HUES6 (cell line): ENCODE measurements around the gene LAPTM5.
"Not testable (repeated sequence)": the region's sequence is repeated elsewhere in the genome, so short reads cannot be mapped to it uniquely, and the experiment has no call there.

ENCODE experiments used
- H3K27ac ChIP-seq: 2 replicates; pipeline ENCODE4 v1.7.0; 2013; ENCODE audit warnings: low read depth, mild to moderate bottlenecking, low read length, inconsistent platforms
- H3K27me3 ChIP-seq: 2 replicates; pipeline ENCODE4 v1.6.1; 2013; ENCODE audit warnings: low read length; ENCODE audit not compliant: control insufficient read depth, insufficient read depth
- H3K36me3 ChIP-seq: 2 replicates; pipeline ENCODE4 v1.6.1; 2013; ENCODE audit warnings: low read length; ENCODE audit not compliant: control insufficient read depth, insufficient read depth
- H3K4me1 ChIP-seq: 2 replicates; pipeline ENCODE4 v1.6.1; 2013; ENCODE audit warnings: low read length; ENCODE audit not compliant: control insufficient read depth, insufficient read depth
- H3K4me3 ChIP-seq: 2 replicates; pipeline ENCODE4 v1.5.1; 2013; ENCODE audit warnings: low read depth, low read length
- H3K9ac ChIP-seq: one replicate; pipeline ENCODE4 v1.6.1; 2013; ENCODE audit warnings: mild to moderate bottlenecking, low read length
- H3K9me3 ChIP-seq: 2 replicates; pipeline ENCODE4 v1.6.1; 2013; ENCODE audit warnings: low read depth, low read length; ENCODE audit not compliant: control insufficient read depth, insufficient read depth

The LAPTM5 gene

DNA sequence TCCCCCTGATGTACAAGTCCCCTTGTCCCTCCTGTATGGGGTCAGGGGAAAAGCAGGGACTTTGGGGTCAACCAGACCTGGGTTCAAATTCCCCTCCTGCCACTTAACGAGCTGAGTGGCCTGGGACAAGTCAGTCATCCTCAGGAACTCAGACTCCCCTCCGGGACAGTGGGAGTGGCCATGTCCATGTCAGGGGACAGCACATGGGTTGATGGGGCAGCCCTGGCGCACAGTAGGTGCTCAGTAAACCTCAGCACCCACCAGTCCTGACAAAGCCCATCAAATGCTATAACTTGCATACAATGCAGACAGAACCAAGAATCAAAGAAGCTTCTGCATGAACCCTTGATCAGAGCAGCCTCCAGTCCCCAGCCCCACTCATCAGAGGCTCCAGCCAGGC, 64.2 kb downstream of the LAPTM5 start:
- H3K27ac ChIP-seq = no peak overlapping the region
- H3K9ac ChIP-seq = no peak overlapping the region
- no peak overlapping the region for H3K4me3 ChIP-seq
- no peaks in the 10 kb centered on the region for H3K9me3 ChIP-seq
- peaks cover 23% of the 10 kb centered on the region for H3K4me1 ChIP-seq
- H3K27me3 ChIP-seq = no peaks in the 10 kb centered on the region
- H3K36me3 ChIP-seq = no peaks in the 10 kb centered on the region

DNA sequence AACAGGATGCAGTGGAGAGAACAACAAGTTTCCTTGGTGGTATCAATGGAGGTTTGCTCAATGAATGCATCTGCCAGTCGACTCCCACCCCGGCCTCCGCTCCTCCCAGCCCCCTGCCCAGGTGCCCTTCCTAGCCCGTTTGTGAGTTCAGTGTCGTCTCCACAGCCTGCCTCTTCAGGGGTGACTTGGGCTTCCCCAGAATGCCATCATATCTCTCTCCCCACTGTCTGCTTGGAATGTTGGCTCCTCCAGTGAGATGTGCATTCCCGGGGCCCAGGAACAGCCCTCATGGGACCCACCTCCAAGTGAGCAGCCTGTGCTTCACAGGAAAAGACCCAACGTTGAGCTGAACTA, 64.6 kb downstream of the LAPTM5 start:
- Histone ChIP-seq H3K9me3 (no peaks in the 10 kb centered on the region), H3K36me3 (no peaks in the 10 kb centered on the region), H3K4me3 (no peak overlapping the region), H3K4me1 (peaks cover 19% of the 10 kb centered on the region), H3K27me3 (no peaks in the 10 kb centered on the region), H3K9ac (no peak overlapping the region), H3K27ac (no peak overlapping the region)

DNA sequence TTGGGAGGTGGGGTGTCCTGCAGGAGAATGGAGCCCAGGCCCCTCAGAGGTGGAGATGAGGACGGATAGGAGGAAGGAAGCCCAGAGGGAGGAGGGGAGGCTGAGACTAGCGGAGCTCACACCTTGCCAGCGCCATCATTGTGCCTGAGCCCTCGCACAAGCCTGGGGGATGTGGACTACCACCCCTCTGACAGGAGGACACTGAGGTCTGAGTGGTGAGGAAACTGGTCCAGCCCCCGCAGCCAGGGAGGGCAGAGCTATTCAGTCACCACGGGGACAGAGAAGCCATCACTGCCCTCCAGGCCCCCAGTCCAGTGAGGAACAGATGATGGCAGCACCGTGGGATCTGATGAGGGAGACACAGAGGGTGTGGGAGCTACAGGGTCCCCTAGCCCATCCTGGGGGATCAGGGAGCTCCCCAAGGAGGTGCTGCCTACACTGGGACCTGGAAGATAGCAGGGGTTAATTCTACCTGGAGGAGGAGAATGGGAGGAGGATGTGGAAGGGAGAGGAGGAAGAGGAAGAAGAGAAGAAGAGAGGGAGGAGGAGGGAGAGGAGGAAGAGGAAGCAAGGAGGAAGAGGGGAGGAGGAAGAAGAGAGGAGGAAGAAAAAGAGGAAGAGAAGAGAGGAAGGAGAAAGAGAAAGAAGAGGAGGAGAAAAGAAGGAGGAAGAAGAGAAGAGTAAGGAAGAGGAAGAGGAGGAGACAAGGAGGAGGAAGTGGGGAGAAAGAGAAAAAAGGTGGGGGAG, 65.2 kb downstream of the LAPTM5 start:
- Histone ChIP-seq H3K9ac (no peak overlapping the region), H3K4me1 (peaks cover 13% of the 10 kb centered on the region), H3K27me3 (no peaks in the 10 kb centered on the region; the same call in 1 of the 2 replicates), H3K36me3 (no peaks in the 10 kb centered on the region), H3K4me3 (no peak overlapping the region), H3K27ac (no peak overlapping the region), H3K9me3 (no peaks in the 10 kb centered on the region)

DNA sequence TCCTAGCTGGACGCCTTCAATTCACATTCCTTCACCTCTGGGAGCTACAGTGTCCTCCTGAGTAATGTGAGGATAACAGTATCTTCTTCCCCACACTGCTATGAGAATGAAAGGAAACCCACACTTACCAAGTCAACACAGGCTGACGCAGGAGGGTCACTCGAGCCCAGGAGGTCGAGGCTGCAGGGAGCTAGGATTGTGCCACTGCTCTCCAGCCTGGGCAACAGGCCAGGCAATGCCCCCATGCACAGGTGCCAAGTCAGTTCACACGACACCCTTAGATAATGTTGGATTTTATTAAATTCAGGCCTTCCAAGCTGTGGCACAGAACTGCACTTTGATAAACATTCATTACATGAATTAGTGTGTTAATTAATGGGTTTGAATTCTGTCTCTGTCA, 66.1 kb downstream of the LAPTM5 start:
- H3K36me3 ChIP-seq = no peaks in the 10 kb centered on the region
- no peaks in the 10 kb centered on the region; the same call in 1 of the 2 replicates for H3K27me3 ChIP-seq
- H3K27ac ChIP-seq = no peak overlapping the region
- peaks cover 13% of the 10 kb centered on the region for H3K4me1 ChIP-seq
- H3K9ac ChIP-seq = no peak overlapping the region
- no peaks in the 10 kb centered on the region for H3K9me3 ChIP-seq
- H3K4me3 ChIP-seq = no peak overlapping the region

DNA sequence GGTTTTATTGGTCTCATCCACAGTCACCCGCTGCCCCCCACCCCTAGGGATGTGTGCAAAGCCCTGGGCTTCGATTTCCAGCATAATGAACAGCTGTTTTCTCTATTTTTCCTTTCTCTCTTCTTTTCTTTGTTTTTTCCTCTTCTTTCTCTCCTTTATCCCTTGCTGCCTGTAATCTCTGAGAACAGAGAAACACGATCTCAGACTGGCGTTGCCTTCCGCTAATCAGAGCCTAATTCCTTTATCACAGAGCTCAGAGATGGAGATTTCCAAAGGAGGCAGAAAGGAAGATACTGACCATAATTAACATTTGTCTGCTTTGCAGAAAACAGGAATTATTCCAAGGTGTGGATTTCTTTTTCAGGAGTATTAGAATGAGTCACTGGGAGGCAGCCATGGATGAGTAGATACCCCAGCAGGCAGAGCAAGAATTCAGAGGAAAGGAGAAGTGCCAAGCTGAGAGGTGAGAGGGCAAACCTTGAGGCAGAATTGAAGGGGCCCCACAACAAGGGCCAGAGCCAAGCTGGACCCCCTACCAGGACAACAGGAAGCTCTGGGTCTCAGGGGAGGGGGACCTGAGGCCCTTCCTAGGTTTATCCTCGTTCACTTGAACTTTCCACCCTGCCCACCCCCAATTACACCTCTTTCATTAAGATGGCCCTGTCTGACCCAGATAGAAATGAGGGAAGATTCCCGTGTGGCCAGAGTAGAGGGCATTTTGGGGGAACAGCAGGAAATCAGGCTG, 67.5 kb downstream of the LAPTM5 start:
- Histone ChIP-seq H3K27me3 (peaks cover 5% of the 10 kb centered on the region; the same call in 1 of the 2 replicates), H3K27ac (no peak overlapping the region), H3K4me3 (no peak overlapping the region), H3K4me1 (peaks cover 22% of the 10 kb centered on the region), H3K9me3 (no peaks in the 10 kb centered on the region), H3K9ac (no peak overlapping the region), H3K36me3 (no peaks in the 10 kb centered on the region)

DNA sequence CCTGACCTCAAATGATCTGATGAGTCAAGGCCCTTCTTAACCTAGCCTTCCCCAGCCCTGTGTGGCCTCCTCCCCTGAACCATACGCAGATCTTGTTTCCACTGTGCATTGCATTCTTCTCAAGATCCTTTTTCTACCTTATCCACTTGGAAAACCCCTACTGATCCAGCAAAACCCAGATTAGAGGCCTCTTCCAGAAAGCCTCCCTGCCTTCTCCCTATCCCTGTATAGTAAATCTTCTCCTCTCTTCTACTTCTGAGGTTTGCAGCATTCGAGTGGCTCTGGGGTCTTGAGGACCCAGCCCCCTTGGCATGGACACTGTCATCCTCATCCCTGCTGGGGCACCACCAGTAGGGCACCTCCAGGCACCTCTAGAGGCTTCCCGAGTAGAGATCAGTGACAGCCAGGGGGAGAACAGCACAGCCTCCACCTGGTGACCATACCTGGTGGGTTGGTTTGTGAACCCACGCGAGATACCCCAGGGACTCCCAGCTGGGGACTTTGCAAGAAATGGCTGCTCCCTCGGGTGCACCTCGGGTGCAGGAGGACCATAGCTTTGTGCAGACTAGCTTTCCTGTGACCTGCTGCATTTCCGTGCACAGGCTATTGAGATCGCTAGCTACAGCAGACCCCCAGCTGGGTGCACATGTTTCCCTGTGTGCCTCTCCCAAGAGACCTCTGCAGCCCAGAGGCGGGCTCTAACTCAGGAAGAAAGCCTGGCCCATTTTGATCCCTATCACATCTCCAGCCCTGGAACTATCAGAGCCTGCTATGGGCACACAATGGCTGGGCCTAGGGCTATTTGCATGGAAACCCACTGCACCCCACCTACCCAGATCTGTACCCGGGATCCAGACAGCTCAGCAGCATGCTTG, 68.4 kb downstream of the LAPTM5 start:
- H3K27ac ChIP-seq = no peak overlapping the region

DNA sequence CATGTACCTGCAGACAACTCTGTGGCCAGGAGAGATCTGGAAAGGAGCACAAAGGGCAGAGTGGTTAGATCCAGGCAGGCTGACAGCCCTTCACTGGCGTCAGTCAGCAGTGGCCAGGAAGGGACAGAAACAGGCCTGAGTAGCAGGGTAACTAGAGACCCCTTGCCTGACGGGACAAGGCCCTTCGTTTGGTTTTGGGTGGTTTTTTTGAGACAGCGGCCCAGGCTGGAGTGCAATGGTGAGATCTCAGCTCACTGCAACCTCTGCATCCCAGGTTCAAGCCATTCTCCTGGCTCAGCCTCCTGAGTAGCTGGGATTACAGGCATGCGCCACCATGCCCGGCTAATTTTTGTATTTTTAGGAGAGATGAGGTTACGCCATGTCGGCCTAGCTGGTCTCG, 69.1 kb downstream of the LAPTM5 start:
- H3K27me3 ChIP-seq = peaks cover 20% of the 10 kb centered on the region
- H3K4me3 ChIP-seq, H3K36me3 ChIP-seq, H3K27ac ChIP-seq, H3K9ac ChIP-seq, H3K9me3 ChIP-seq: not testable (repeated sequence)
- peaks cover 22% of the 10 kb centered on the region for H3K4me1 ChIP-seq

More for the DNA sequence above, 68.4 kb downstream of the LAPTM5 start:
- H3K9me3 ChIP-seq = no peaks in the 10 kb centered on the region
- peaks cover 13% of the 10 kb centered on the region for H3K27me3 ChIP-seq
- H3K36me3 ChIP-seq = no peaks in the 10 kb centered on the region
- H3K9ac ChIP-seq = no peak overlapping the region
- H3K4me3 ChIP-seq = no peak overlapping the region
- peaks cover 22% of the 10 kb centered on the region for H3K4me1 ChIP-seq

DNA sequence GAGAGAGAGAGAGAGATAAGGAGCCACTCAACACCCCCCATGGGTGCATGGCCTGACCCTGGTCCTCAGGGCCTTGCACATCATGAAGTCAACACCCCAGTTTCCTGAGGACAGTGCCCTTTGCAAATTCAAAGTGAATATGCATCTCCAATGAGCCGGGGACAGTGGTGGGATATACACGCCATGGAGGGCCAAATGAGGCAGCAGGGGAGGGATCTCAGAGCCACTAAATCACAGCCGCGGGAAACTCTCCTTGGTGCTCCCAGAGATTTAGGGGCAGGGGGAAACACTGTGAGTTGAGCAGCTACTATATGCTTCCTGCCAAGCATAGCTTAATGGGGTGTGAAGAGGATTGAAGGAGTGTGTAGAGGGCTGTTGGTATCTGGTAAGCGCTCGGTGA, 69.7 kb downstream of the LAPTM5 start:
- Histone ChIP-seq H3K27me3 (peaks cover 24% of the 10 kb centered on the region), H3K27ac (no peak overlapping the region), H3K36me3 (no peaks in the 10 kb centered on the region), H3K4me3 (no peak overlapping the region), H3K9ac (no peak overlapping the region), H3K9me3 (no peaks in the 10 kb centered on the region), H3K4me1 (peaks cover 22% of the 10 kb centered on the region)

DNA sequence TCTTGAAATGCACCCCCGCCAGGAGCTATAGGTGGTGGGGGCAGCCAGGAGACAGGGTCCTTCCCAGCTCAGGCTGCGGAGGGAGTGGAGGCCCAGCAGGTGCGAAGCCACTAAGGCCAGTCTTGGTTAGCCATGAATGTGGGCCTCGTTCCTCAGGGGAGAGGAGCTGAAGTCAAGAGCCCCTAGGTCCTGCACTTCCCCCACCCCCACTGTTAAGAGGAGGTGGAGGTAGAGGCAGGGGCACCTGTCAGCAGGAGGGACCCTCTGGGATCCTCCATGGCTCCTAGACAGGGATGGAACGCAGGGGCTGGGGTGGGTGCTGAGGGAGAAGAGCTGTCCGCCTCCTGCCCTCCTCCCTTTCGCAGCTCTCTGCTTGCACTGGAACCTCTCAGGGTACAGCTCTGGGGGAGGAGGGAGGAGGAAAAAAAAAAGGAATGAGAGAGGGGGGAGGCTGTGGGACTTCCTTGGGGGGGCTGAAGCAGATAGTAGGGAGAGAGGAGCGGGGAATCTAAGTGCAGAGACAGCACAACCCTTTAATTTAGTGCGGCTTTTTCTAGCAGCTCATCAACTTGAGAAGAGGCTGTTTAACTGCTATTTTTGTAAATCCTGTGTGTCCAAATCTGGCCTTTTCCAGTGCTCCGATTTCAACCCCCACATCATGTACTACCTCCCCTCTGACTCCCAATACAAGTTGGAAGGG, 71.2 kb downstream of the LAPTM5 start:
- no peaks in the 10 kb centered on the region for H3K9me3 ChIP-seq
- H3K36me3 ChIP-seq = no peaks in the 10 kb centered on the region
- peak overlapping the region; percentile 70 for H3K4me3 ChIP-seq
- H3K27me3 ChIP-seq = peaks cover 27% of the 10 kb centered on the region
- peaks cover 22% of the 10 kb centered on the region for H3K4me1 ChIP-seq
- H3K9ac ChIP-seq = no peak overlapping the region
- no peak overlapping the region for H3K27ac ChIP-seq

DNA sequence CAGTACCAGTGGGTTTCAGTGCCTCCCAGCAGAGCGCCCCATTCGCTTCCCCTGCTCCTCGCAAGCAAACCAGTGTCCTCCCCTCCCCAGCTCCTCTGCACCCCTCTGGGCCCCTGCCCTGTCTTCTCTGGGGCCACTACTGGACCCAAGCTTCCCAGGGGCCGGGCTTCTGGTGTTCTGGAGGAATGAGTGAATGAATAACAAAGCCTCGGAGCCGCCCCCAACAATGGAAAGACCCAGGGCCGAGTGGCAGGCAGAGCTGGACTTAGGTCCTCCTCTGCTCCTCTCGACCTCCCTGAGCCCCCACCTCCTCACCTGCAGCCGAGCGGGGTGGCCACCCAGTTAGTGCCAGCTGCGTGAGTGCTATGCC, 71.8 kb downstream of the LAPTM5 start:
- Histone ChIP-seq H3K4me3 (peak overlapping the region; percentile 70), H3K9me3 (peaks cover under 1% of the 10 kb centered on the region; the same call in 1 of the 2 replicates), H3K27me3 (peaks cover 27% of the 10 kb centered on the region), H3K27ac (no peak overlapping the region), H3K36me3 (no peaks in the 10 kb centered on the region), H3K9ac (no peak overlapping the region), H3K4me1 (peaks cover 22% of the 10 kb centered on the region)
